ENCODE data around the gene ORAI1. TPM values are rescaled to one million over a fixed set of nuclear protein-coding genes. Genes with fewer than 3 reads are reported as not detected.

ORAI1 gene
- total and polyA plus RNA-seq, 2 experiments from 2014 or later = 15.0 to 39.1 TPM

GRCh38 chr12:121613462-121613861, 12.9 kb upstream of the ORAI1 start:
- H3K4me3 ChIP-seq = no peak overlapping the region
- no peaks in the 10 kb centered on the region for H3K36me3 ChIP-seq (replicated peaks; ENCODE audit: insufficient read depth, low read depth)
- H3K4me2 ChIP-seq = no peak overlapping the region
- peaks cover 13% of the 10 kb centered on the region for H3K4me1 ChIP-seq (ENCODE audit: insufficient read depth)
- H2AFZ ChIP-seq = no peak overlapping the region
- 95% methylated on average over 7 of the region's 7 CpGs for WGBS (ENCODE audit: low lambda C conversion rate, missing lambda C conversion rate)
- H3K27ac ChIP-seq = no peak overlapping the region
- no peaks in the 10 kb centered on the region for H3K79me2 ChIP-seq
- TF ChIP-seq EZH2phosphoT487 (IDR thresholded peaks at IDR 0.05; ENCODE audit: low read depth, severe bottlenecking, unreplicated experiment) (no peak), CTCF (IDR thresholded peaks at IDR 0.05; ENCODE audit: poor library complexity) (no peak), EZH2 (IDR thresholded peaks at IDR 0.05; ENCODE audit: borderline replicate concordance) (no peak)
- H3K27me3 ChIP-seq = no peaks in the 10 kb centered on the region
- no peaks in the 10 kb centered on the region for H4K20me1 ChIP-seq (ENCODE audit: insufficient read depth, poor library complexity, severe bottlenecking)
- DNase-seq (ENCODE audit: low spot score) = no peak
- H3K9me2 ChIP-seq (replicated peaks; ENCODE audit: insufficient read depth) = no peaks in the 10 kb centered on the region
- no peaks in the 10 kb centered on the region for H3K9me3 ChIP-seq (ENCODE audit: low read depth)

- WGBS (ENCODE audit: low lambda C conversion rate, missing lambda C conversion rate) = 86% methylated on average over 9 of the region's 9 CpGs
- no peak overlapping the region for H2AFZ ChIP-seq
- H3K4me3 ChIP-seq = no peak overlapping the region
- H3K4me1 ChIP-seq (ENCODE audit: insufficient read depth) = peaks cover 12% of the 10 kb centered on the region
- H3K9me3 ChIP-seq (ENCODE audit: low read depth) = no peaks in the 10 kb centered on the region
- no peaks in the 10 kb centered on the region for H3K9me2 ChIP-seq (replicated peaks; ENCODE audit: insufficient read depth)
- no peaks in the 10 kb centered on the region for H3K79me2 ChIP-seq
- no peaks in the 10 kb centered on the region for H4K20me1 ChIP-seq (ENCODE audit: insufficient read depth, poor library complexity, severe bottlenecking)
- DNase-seq (ENCODE audit: low spot score) = no peak
- no peak for TF ChIP-seq EZH2phosphoT487 (IDR thresholded peaks at IDR 0.05; ENCODE audit: low read depth, severe bottlenecking, unreplicated experiment)
- no peak for TF ChIP-seq EZH2 (IDR thresholded peaks at IDR 0.05; ENCODE audit: borderline replicate concordance)
- no peak for TF ChIP-seq CTCF (IDR thresholded peaks at IDR 0.05; ENCODE audit: poor library complexity)
- no peak overlapping the region for H3K27ac ChIP-seq
- H3K27me3 ChIP-seq = no peaks in the 10 kb centered on the region
- H3K4me2 ChIP-seq = no peak overlapping the region
- no peaks in the 10 kb centered on the region for H3K36me3 ChIP-seq (replicated peaks; ENCODE audit: insufficient read depth, low read depth)
Measured at GRCh38 chr12:121614872-121615467, 11.4 kb upstream of the ORAI1 start.

DNA sequence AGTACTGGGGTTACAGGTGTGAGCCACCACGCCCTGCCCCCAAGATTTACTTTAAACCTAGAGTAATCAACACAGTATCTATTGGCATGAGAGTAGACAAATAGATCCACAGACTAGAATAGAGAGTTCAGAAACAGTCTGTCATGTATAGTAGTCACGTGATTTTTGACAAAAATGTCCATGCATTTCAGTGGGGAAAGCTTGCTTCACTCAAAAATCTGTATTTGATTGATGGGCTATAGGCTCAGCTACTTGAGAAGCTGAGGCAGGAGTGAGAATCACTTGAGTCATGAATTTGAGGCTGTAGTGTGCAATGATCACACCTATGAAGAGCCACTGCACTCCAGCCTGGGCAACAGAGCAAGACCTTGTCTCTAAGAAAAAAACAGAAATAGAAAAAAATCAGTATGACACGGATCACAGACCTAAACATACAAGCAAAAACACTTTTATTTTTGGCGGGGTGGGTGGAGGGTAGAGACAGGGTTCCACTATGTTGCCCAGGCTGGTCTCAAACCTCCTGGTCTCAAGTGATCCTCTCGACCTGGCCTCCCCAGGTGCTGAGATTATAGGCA, 7.6 kb upstream of the ORAI1 start:
- Histone ChIP-seq H3K27me3 (no peaks in the 10 kb centered on the region), H3K4me1 (ENCODE audit: insufficient read depth) (no peaks in the 10 kb centered on the region), H3K27ac (no peak overlapping the region), H3K79me2 (no peaks in the 10 kb centered on the region), H3K36me3 (replicated peaks; ENCODE audit: insufficient read depth, low read depth) (no peaks in the 10 kb centered on the region), H2AFZ (no peak overlapping the region), H3K9me2 (replicated peaks; ENCODE audit: insufficient read depth) (no peaks in the 10 kb centered on the region), H3K4me2 (no peak overlapping the region), H4K20me1 (ENCODE audit: insufficient read depth, poor library complexity, severe bottlenecking) (no peaks in the 10 kb centered on the region), H3K9me3 (ENCODE audit: low read depth) (no peaks in the 10 kb centered on the region), H3K4me3 (no peak overlapping the region)
- no peak for DNase-seq (ENCODE audit: low spot score)
- 91% methylated on average over 5 of the region's 5 CpGs for WGBS (ENCODE audit: low lambda C conversion rate, missing lambda C conversion rate)
- TF ChIP-seq CTCF (IDR thresholded peaks at IDR 0.05; ENCODE audit: poor library complexity) = no peak
- no peak for TF ChIP-seq EZH2phosphoT487 (IDR thresholded peaks at IDR 0.05; ENCODE audit: low read depth, severe bottlenecking, unreplicated experiment)
- TF ChIP-seq EZH2 (IDR thresholded peaks at IDR 0.05; ENCODE audit: borderline replicate concordance) = no peak

Measured in hepatocyte (in vitro differentiated cells).